Superior temporal gyrus (tissue), 1 donor: Measurements from ENCODE around the gene RTN4.
A peak's percentile ranks its signal among the peaks of the same experiment; 100 is the strongest.

Experiments used
- DNase-seq: peaks from one replicate; pipeline ENCODE4 v3.0.0-alpha.2; 2016; ENCODE audit errors: extremely low spot score

RTN4 gene

GRCh38 chr2:54952425-54952824 lies 97.8 kb downstream of the RTN4 start:
- no peak for DNase-seq

- no peak for DNase-seq
These were observed 99.4 kb downstream of the RTN4 start for GRCh38 chr2:54950811-54951210.

DNA sequence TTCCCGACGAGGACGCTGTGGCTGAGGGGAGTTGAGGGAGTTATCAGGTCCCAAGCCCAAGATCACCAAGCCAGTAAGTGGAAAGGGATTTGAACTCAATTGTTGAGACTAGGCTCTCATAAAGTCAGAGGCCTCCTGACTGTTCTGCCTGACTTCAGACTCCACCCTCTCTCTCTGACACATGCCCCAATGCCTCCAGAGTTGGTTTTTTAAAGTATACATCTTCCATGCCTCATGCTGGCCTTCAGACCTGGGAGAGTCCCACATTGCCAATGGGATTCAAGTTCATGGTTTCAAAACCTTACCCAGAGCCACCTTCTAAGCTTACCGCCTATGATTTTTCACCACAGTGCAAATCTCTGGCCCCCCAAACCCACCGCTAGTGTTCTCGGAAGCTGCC lies 100.8 kb downstream of the RTN4 start:
- no peak for DNase-seq

- DNase-seq, result no peak
These were observed 102.1 kb downstream of the RTN4 start for GRCh38 chr2:54948120-54948519.

DNA sequence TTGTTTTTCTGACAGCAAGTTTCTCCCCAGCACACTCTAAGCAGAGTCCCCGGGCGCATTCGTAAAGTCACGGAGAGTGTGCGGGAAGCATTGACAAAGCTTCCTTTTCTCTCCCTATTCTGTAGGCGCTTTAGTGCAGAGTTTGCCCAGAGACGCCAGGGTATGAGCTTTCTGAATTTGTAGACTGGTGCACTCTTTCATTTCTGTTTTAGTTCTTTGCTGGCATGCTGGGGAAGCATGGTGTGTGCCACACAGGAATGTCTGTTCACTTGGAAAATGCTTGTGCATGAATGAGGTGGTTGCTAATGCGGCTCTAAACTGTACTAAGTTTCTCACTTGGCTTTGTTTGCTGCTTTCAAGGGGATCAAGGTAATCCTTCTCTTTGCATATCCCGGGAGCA lies 102.6 kb downstream of the RTN4 start:
- peak; percentile 71 for DNase-seq

DNA sequence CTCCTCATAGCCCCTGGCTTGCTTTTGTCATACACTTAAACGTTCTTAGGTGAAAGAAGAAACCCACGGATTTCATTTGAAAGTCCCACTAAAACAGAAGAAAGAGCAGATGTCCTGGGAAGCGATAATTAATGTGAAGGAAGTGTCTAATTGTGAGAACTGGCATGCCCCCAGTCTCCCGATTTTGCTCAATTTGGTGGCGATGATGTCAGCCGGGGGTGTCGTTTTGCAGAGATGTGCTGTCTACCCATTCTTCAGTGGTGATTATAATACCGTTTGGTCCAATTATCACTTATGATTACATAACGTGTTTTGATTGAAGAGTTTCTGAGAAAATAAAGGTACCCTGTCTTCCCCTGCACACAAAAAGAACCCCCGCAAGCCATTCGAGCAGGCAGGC lies 103.1 kb downstream of the RTN4 start:
- DNase-seq, result peak; percentile 68

DNA sequence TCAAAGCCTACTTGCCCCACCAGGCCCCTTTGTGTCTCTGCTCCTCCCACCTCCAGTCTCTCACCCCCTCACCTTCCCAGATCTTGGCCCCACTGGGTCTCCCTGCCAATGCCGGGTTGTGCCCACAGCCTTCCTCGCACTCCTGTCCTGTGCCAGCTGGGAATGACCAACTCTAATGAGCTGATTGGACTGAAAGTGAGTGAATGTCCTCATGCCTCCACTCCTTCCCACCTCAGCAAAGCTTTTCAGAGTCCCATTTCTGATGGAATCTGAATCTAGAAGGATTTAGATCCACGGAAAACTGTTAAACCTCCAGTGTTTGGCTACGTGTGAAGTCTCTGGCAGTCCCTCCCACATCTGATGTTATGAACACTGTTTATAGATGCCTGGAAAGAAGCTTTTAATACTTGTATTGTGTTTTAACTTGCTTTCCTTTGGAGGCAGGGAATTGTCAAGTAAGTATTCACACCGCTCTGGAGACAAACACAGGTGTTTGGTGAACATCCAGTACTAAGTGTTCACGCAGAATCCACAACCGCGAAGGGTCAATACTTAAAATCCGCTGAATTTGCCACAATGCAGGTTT lies 103.9 kb downstream of the RTN4 start:
- peak; percentile 75 for DNase-seq

DNA sequence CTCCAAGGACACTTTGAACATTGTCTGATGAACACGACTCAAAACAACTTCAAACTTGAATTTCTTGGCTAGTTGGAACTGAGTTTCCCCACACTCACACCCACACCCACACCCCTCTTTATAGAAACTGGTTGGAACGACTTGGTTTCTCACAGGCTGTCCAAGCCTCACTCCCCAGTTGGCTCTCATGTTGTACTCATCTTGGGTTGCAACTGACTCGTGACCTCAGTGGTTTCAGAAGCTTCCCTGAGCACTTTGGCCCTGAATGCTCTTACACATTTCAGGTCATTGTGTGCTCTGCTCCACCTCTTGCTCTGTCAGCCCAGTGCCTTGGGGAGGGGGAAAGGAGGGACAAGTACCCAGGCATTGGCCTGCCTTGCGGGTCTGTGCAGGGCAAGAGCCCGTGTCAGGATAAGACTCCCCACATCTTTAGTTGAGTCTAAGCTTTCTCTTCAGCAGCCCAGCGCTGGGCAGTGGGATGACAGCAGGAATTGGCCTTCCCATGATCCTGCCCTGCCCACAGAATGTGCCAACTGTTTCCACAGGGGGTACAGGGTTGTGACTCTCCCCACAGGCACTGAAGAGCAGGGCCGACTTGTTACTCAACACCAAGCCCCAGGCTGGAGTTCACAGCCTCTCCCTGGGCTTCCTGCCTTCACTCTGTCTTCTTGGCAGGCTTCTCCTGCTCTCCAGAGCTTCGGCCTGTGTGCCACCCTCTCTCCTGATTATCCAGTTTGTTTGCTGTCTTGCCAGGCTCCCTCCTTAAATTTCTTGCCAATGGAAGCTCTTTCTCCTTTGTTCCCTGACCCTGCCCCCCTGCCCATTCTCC lies 104.6 kb downstream of the RTN4 start:
- DNase-seq, result peak; percentile 74

- DNase-seq, result no peak
These were observed 105.4 kb downstream of the RTN4 start for GRCh38 chr2:54944724-54945326.

GRCh38 chr2:54942373-54942772 lies 107.9 kb downstream of the RTN4 start:
- no peak for DNase-seq

DNA sequence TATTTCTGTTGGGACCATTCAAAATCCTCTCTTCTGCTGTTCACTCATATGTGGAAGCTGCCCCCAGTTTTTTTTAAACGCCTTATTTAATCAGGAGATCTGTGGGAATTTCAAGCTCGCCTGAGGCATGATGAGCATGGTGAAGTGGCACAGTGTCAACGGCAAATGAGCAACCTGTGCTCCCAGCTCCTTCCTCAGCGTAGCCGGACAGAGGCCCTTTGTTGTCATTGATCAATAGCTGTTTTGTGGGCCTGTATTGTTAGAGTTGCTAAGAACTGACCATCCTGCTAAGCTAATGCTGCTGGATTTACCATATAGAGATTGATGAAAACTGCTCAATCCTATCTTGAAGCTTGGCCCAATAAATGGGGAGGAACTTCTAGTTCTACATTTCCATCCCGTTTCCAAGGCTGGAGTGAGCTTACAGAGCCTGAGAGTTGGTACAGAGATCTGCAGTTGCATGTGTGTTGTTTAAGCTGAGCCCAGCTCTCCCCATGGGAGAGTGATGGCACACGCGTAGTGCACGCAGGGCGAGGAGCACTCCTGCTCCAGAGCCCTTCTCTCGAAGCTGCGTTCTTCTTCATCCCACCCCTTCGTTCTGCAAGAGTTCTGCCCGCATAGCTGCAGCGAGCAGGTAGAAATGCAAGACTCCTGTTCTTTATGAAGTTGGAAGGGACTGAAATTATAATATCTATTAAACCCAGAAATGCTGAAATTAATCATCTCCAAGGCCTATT lies 108.8 kb downstream of the RTN4 start:
- DNase-seq, result peak; percentile 76

- DNase-seq, result no peak
These were observed 109.5 kb downstream of the RTN4 start for GRCh38 chr2:54940723-54941122.

GRCh38 chr2:54939446-54940118 lies 110.7 kb downstream of the RTN4 start:
- DNase-seq, result no peak

DNA sequence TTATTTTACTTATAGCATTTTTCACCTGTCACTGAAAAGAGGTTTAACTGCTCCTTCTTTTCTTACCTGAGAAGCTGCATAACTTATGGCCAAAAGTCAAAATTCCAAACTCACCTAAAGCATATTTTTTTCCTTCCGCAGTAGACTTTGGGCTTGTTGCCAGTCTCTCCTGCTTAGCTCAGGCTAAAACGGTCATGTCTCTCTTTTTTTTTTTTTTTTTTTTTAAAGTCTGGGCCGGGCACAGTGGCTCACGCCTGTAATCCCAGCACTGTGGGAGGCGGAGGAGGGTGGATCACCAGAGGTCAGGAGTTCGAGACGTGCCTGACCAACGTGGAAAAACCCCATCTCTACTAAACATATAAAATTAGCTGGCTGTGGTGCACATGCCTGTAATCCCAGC lies 113.5 kb downstream of the RTN4 start:
- no peak for DNase-seq

- no peak for DNase-seq
These were observed 114.9 kb downstream of the RTN4 start for GRCh38 chr2:54935389-54935788.

DNA sequence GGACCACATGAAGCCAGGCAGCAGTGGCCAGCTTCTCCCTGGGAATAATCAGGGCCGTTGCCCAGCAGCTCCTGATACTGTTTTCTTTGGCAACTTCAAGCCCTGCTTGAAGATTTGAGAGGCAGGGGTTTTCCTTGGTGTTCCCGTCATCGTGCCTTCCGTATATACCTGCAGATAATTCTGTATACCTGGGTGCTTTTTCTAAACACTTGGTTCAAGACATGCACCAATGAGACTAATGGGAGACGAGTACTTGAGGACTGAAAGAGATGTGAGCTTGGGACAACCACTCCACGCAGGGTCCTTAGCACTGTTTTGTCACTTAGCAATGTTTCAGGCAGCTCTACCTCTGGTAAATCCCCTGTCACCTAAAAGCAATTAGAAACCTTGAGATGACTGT lies 118.8 kb downstream of the RTN4 start:
- no peak for DNase-seq

- no peak for DNase-seq
These were observed 121.5 kb downstream of the RTN4 start for GRCh38 chr2:54928719-54929118.

DNA sequence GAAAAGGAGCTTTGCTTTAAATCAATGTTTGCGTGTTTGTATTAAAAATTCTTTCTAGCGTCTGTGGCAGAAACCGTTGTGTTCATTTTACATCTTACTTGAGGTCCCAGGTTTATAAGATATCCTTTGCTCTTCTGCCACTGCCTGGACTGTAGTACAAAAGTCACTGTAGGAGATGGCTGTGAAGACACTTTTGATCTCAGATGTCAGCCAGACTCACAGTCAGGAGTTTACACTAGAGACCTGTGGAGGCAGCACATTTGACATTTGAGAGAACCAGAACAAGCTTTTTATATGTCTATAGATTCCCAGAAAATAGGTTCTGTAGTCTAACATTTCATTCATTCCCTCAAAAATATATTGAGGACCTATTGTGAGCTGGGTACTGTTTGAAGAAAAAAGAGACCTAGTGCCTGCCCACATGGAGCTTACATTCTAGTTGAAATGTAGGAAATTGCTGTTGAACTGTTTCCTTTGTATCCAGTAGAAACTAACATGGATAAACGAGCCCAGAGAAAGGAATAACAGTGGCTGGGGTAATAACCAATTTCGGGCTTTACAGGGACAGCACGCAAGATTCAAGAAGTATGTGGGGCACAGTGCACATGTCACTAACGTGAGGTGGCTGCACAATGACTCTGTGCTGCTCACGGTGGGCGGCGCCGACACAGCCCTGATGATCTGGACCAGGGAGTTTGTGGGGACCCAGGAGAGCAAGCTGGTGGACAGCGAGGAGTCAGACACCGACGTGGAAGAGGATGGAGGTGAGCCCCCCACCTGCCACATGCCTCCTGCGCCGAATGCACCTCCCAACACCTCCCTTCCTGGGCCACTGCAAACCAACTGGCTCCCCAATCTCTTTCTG lies 122.3 kb downstream of the RTN4 start:
- peak; percentile 6 for DNase-seq

- DNase-seq, result no peak
These were observed 123.0 kb downstream of the RTN4 start for GRCh38 chr2:54927085-54927750.

DNA sequence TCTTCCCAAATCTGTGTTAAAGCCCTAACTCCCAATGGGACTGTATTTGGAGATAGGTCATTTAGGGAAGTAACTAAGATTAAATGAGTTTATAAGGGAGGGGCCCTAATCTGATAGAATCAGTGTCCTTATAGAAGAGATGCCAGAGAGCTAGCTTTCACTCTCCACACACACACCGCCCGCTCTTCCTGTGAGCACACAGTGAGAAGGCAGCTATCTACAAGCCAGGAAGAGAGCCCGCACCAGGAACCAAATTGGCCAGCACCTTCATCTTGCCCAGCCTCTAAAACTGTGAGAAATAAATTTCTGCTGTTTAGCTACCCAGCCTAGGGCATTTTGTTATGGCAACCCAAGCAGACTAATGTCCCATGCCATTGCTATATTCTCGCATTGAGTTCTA lies 125.2 kb downstream of the RTN4 start:
- DNase-seq, result peak; percentile 7
